ENCODE results near the gene TRIM71.
"Not testable (repeated sequence)": the region's sequence is repeated elsewhere in the genome, so short reads cannot be mapped to it uniquely, and the experiment has no call there.

The TRIM71 gene
- 0 to 3.0 (median 0.24) reads per million in 17 experiments for total RNA-seq

GRCh38 chr3:32817558-32818228 lies at the start of gene TRIM71:
Gene TRIM71 (plus strand): TSS chr3:32817997. CDS start chr3:32818081, 84 bp downstream.
- peak; percentile 10 to 43 (median 22) for DNase-seq

GRCh38 chr3:32778389-32778788 lies 39.4 kb upstream of the TRIM71 start:
- DNase-seq: peak in 2 of 4 experiments; percentile 26 to 40

GRCh38 chr3:32780071-32780734 lies 37.6 kb upstream of the TRIM71 start:
- DNase-seq: no peak

- peak; percentile 30 to 66 (median 44) for DNase-seq
These were observed 37.0 kb upstream of the TRIM71 start for GRCh38 chr3:32780735-32781210.

- DNase-seq: peak; percentile 81 to 94 (median 88)
These were observed 36.4 kb upstream of the TRIM71 start for GRCh38 chr3:32781211-32781968.

GRCh38 chr3:32781969-32782270 lies 35.9 kb upstream of the TRIM71 start:
- DNase-seq: not testable (repeated sequence)

- no peak for DNase-seq
These were observed 35.4 kb upstream of the TRIM71 start for GRCh38 chr3:32782407-32782806.

- no peak for DNase-seq
These were observed 26.0 kb upstream of the TRIM71 start for GRCh38 chr3:32791833-32792232.

- no peak for DNase-seq
These were observed 23.1 kb upstream of the TRIM71 start for GRCh38 chr3:32794487-32795308.

GRCh38 chr3:32796384-32796950 lies 21.3 kb upstream of the TRIM71 start:
- DNase-seq: not testable (repeated sequence)

GRCh38 chr3:32797776-32798175 lies 20.0 kb upstream of the TRIM71 start:
- DNase-seq: no peak

- not testable (repeated sequence) for DNase-seq
These were observed 16.4 kb upstream of the TRIM71 start for GRCh38 chr3:32801440-32801839.

GRCh38 chr3:32813180-32813579 lies 4.6 kb upstream of the TRIM71 start:
- no peak for DNase-seq

- DNase-seq: peak; percentile 67 to 85 (median 78)
These were observed 3.4 kb upstream of the TRIM71 start for GRCh38 chr3:32814361-32814760.

- peak in 3 of 4 experiments; percentile 11 to 41 (median 26) for DNase-seq
These were observed 1.9 kb upstream of the TRIM71 start for GRCh38 chr3:32815841-32816438.

GRCh38 chr3:32816439-32817256 lies 1.1 kb upstream of the TRIM71 start:
- peak; percentile 30 to 60 (median 40) for DNase-seq

- DNase-seq: peak in 2 of 4 experiments; percentile 61 to 68
These were observed 590 bp upstream of the TRIM71 start for GRCh38 chr3:32817257-32817557.

- peak; percentile 9 to 54 (median 36) for DNase-seq
These were observed 602 bp downstream of the TRIM71 start for GRCh38 chr3:32818229-32818969.

GRCh38 chr3:32818970-32819511 lies 1.2 kb downstream of the TRIM71 start:
- DNase-seq: no peak

Measured in suppressor macrophage (primary cell).